Frontal cortex (tissue), 4 donors: ENCODE measurements around the gene DNAJC4. TPM values are rescaled to one million over a fixed set of nuclear protein-coding genes. Genes with fewer than 3 reads are reported as not detected.

Source experiments
- DNase-seq, 2 donors: peaks; one replicate each; pipeline ENCODE4 v3.0.0; 2012; ENCODE audit warnings: low spot score in 2 of 2
- FAIRE-seq: peaks from 2 replicates; lab custom pipeline; 2012; peaks lifted over from hg19 to GRCh38; lab: Jason Lieb, UNC
- total RNA-seq: library from RNA; depleted of rRNA; stranded (reverse); fragments of >200 nt; gene quantifications from one replicate; pipeline ENCODE4 v1.2.3, GENCODE V29; 2014
- donor health status: control.
- donor health status: control.
- donor health status: control.

DNAJC4 gene
- total RNA-seq, 1 donor from 2014 or later: 9.8 TPM

DNA sequence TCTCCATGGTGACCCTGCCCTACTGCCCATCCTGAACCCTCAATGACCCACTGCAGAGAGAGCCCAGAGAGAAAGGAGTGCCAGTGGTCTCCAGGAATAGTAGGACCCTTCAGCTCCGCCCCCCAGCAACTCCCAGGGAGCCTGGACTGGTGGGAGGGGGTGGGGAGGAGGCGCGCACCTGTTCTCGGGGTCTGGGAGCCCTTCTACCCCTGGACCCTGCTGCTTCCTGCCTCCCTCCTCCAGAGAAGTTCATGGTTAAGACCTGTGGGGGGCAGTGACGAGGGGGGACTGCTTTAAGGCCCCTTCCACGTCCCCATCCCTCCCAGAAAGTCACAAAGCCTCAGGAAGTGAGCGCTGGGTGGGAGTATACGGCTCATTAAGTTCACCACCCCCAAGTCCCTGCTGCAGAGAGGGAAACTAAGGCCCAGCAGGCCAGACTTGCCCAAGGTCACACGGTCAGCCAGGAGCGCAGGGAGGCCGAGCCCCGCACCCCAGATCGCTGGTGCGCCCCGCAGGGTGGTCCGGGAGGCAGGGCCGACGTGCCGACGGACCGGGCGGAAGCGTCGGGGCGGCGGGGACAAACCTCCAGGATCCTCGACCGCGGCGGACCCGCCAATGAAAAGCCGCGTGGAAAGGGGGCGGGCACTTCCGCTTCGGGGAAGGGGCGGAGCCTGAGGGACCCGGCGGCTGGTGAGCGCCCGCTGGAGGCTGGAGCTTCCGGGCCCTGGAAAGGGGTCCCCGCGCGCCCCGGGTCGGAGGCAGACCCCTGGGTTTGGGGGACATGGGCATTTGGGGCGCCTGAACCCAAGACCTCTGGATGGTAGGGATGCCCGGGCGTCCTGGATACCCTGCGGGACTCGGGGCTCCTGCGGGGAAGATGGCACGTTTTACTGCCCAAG, 4.5 kb upstream of the DNAJC4 start, which contains the start of the genes NUDT22 and TRPT1:
Gene NUDT22, plus strand, starts transcription at position 667 of the 899 bp plus-strand sequence. CDS start 379 bp downstream, outside the sequence.
Gene TRPT1, minus strand, starts transcription at position 579 of the 899 bp plus-strand sequence. Its CDS starts 326 bp downstream, at position 253.
- FAIRE-seq: no peak
- peak; percentile 94 to 96 for DNase-seq

DNA sequence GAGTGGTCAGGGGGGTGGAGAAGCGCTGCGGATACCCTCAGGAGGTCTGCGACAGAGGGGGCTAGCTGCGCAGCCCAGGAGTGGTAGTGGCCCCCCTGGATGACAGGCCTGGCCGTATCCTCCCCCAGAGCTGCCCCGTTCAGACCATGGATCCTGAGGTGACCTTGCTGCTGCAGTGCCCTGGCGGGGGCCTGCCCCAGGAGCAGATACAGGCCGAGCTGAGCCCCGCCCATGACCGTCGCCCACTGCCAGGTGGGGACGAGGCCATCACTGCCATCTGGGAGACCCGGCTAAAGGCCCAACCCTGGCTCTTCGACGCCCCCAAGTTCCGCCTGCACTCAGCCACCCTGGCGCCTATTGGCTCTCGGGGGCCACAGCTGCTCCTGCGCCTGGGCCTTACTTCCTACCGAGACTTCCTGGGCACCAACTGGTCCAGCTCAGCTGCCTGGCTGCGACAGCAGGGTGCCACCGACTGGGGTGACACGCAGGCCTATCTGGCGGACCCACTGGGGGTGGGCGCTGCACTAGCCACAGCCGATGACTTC, 3.8 kb upstream of the DNAJC4 start:
- no peak for FAIRE-seq
- peak in 1 of 2 donors; percentile 56 for DNase-seq

DNA sequence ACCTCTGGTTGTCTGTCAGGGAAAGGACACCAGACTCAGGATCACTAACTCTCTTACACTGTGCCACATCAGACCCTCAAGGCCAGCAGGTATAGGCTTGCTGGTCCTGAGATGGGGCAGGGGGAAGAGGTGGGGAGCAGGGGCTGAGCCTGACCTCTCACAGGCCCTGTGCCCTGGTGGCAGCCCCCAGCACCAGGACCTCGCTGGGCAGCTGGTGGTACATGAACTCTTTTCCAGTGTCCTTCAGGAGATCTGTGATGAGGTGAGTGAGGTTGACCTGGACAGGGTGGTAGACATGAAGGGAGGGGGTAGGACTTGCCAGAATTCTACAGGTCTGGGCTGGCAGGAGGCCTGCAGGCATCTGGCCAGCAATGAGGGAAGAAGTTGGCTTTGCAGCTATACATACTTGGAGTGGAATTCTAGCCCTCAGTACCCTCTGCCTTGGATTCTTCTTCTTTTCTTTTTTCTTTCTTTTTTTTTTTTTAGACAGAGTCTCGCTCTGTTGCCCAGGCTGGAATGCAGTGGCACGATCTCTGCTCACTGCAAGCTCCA, 2.9 kb upstream of the DNAJC4 start:
- no peak for FAIRE-seq
- DNase-seq: no peak

DNA sequence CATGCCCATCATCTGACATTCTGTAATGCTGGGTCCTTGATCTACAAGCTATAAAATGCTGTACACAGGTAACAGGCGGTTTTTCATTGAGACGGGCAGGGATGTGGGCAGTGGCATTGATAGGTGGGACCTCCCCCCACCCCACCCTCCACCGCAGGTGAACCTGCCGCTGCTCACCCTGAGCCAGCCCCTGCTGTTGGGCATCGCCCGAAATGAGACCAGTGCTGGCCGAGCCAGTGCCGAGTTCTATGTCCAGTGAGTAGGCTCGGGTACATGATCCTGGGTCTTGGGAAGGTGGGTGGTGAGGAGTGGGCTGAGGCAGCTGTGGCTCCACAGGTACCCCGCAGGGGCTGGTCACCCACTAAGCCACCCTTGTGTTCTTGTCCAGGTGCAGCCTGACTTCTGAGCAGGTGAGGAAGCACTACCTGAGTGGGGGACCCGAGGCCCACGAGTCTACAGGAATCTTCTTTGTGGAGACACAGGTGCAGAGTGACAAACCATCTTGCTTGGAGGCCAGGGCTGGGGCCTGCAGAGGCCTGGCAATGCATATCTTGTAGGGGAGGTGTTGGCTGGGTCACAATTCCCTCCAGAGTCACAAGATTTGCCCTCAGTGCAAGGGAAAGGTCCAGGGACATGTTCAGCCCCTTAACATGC, 1.1 kb upstream of the DNAJC4 start:
- no peak for DNase-seq
- no peak for FAIRE-seq

DNA sequence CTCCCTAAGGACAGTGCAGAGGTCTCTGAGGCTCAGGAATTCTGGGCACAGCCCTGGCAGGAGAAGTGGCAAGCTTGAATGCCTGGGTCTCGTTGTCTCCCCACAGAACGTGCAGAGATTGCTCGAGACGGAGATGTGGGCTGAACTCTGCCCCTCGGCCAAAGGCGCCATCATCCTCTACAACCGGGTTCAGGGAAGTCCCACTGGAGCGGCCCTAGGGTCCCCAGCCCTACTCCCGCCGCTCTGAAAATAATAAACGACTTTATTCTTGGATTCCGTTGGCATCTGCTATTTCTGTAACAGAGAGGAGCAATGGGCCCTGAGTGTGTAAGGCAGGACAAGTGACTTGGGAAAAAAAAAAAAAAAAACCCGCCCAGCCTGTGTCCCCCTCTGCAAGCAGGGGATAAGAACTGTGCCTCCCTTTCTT, 591 bp upstream of the DNAJC4 start:
- DNase-seq: no peak
- no peak for FAIRE-seq

DNA sequence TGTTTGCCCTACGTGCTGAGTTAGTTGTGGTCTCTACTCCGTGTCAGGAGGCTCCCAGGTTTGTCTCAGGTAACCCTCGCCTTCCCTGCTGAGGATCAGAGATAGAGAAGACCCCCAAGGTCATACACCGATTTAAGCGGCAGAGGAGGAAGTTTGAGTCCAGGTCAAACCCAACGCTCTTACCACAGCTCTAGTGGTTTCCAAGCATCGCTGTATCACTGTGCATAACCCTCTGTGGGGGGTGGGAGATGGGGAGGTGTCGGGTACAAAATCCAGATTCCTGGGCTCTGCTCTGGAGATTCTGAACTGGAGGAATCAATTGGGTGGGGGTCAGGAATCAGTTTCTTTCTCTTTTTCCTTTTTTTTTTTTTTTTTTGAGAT, 627 bp downstream of the DNAJC4 start:
- FAIRE-seq (no peak), DNase-seq (no peak)

DNA sequence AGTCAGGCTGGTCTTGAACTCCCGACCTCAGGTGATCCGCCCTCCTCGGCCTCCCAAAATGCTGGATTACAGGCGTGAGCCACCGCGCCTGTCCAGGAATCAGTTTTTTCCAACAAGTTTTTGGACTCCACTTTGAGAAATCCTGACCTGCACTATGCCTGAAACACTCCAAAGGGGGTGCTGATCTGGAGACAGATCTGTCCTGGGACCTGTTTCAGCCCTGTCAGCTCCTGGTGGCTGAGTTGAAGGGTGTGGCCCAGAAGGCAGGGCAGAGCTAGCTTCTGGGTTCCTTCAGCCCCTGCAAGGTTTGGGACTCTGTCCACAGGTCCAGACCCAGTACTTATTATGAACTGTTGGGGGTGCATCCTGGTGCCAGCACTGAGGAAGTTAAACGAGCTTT, 1.2 kb downstream of the DNAJC4 start:
- FAIRE-seq (no peak), DNase-seq (no peak)

DNA sequence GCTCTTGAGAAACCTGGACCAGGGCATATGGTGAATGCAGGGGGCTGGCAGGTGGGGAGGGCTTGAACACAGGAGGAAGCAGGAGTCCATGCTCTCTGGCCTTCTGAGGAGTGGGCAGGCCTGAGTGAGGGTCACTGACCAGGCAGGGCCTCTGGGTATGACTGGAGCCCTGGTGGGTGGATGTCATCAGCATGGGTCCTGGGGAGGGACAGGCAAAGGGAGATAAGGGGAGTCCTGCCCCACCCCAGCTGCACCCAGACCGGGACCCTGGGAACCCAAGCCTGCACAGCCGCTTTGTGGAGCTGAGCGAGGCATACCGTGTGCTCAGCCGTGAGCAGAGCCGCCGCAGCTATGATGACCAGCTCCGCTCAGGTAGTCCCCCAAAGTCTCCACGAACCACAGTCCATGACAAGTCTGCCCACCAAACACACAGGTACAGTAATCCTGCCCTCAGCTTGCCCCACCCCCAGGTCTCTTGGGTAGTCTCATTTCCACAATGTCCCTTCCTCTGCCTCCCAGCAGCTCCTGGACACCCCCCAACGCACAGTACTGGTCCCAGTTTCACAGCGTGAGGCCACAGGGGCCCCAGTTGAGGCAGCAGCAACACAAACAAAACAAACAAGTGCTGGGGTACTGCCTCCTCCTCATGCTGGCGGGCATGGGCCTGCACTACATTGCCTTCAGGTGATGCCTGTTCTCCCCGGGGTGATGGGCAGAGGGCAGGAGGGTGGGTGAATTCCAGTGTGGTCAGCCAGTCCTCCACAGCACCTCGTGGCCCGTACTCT, 2.0 kb downstream of the DNAJC4 start:
- no peak for DNase-seq
- no peak for FAIRE-seq

DNA sequence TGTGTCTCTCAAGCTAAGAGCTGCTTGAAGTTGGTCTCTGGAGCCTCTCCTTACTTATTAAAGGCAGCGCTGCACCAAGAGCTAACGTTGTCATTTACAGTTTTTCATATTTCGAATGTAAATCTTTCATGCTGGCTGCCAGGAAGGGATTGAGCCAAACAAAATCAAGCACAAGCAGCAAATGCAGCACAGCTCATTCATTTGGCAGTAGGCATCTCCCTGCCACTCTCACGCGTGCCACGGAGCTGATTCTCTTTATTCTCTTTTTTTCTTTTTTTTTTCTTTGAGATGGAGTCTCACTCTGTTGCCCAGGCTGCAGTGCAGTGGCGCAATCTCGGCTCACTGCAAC, 2.6 kb downstream of the DNAJC4 start:
- no peak for FAIRE-seq

DNA sequence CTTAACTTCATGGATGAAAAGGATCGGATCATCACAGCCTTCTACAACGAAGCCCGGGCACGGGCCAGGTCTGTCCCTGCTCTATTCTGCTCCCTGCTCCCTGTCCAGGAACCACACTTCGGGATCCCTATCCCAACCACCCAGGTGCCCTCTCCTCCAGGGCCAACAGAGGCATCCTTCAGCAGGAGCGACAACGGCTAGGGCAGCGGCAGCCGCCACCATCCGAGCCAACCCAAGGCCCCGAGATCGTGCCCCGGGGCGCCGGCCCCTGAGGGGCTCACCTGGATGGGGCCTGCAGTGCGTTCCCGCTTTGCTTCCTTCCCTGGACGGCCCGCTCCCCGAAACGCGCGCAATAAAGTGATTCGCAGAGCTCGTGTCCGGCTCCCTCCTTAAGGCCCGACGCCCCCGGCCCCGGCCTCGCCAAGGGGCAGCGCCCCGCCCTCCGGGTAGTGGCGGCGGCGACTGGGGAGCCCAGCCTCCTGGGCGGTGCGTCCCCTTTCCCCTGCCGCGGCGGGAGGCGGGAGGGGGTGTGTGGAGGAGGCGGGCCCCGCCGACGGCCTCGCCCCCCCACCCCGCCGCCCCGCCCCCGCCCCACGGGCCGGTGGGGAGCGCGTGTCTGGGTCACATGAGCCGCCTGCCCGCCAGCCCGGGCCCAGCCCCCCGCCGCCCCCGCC, 3.7 kb downstream of the DNAJC4 start, which contains the start of gene VEGFB:
Gene VEGFB, plus strand, starts transcription at position 672 of the 674 bp plus-strand sequence. CDS start 250 bp downstream, outside the sequence.
- DNase-seq (peak; percentile 87 to 88), FAIRE-seq (no peak)

More for the DNA sequence above, 2.6 kb downstream of the DNAJC4 start:
- DNase-seq: no peak

DNA sequence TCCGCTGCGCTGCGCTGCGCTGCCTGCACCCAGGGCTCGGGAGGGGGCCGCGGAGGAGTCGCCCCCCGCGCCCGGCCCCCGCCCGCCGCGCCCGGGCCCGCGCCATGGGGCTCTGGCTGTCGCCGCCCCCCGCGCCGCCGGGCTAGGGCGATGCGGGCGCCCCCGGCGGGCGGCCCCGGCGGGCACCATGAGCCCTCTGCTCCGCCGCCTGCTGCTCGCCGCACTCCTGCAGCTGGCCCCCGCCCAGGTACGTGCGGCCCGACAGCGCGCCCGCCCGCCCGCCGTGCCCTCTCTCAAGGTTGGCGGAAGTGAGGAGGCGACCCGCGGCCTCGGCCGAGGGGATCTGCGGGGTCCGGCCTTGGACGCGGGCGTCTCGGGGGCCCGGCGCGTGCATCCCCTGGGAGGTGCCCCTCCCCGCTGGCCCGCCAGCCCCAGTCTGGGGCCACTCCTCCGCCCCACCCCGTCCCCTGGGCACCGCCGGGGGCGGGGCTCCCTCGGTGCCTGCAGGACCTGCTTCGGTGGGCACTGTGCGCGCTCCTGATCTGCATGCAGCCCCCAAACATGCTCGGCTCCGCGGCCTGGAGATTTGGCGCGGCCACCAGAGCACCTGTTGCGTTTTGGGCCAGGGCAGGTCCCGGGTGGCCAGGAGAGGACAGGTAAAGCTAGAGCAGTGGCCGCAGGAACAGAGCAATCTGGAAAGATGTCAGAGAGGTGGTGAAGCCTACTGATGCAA, 4.5 kb downstream of the DNAJC4 start:
- no peak for DNase-seq

DNA sequence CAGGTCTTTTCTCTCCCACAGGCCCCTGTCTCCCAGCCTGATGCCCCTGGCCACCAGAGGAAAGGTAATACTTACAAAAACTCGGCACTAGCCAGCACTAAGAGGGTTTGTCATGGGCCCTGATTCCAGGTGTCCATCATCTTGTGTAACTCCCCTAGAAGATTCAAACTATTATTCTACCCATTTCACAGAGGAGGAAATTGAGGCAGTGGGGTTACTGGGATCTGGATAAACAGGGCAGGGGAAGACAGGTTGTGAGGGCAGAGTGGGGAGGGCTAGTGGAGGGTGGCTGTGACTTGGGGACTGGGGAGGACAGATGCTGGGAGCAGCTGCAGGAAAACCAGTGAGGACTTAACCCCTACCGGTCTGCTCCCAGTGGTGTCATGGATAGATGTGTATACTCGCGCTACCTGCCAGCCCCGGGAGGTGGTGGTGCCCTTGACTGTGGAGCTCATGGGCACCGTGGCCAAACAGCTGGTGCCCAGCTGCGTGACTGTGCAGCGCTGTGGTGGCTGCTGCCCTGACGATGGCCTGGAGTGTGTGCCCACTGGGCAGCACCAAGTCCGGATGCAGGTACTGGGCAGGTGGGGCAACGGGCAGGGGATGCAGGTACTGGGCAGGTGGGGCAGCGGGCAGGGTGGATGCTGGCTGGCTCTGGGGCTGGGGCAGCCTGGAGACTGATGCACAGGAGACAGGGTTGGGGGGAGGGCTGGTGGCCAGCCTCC, 5.3 kb downstream of the DNAJC4 start:
- DNase-seq: no peak
- FAIRE-seq: no peak

More for the DNA sequence above, 4.5 kb downstream of the DNAJC4 start:
- FAIRE-seq: no peak

DNA sequence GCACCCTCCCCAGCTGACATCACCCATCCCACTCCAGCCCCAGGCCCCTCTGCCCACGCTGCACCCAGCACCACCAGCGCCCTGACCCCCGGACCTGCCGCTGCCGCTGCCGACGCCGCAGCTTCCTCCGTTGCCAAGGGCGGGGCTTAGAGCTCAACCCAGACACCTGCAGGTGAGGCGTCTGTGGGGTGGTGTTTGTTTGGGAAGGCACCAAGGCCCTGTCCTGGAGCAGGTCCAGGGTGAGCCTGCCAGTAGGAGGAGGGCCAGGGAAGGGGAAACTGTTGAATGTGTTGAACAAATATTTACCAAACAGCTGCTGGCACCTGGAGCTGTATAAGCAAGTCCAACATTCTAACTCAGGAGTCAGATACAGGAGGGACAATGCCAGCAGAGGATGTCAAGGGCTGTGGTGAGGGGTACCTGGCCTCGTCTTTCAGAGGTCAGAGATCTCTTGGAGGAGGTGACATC, 7.2 kb downstream of the DNAJC4 start:
- no peak for DNase-seq
- FAIRE-seq: no peak

DNA sequence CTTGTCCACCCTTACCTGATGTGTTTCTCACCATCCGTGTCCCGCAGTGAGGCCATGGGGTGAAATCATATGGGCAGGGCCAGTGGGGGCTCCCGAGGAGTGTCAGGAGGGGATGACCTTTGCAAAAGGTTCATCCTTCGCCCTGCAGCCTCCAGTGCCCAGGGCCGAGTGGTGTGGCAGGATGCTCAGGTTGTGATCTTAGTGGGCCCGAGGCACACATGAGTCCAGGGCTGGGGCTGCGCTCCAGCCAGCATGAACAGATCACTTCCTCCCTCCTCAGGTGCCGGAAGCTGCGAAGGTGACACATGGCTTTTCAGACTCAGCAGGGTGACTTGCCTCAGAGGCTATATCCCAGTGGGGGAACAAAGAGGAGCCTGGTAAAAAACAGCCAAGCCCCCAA, 7.7 kb downstream of the DNAJC4 start:
- DNase-seq (no peak), FAIRE-seq (no peak)

DNA sequence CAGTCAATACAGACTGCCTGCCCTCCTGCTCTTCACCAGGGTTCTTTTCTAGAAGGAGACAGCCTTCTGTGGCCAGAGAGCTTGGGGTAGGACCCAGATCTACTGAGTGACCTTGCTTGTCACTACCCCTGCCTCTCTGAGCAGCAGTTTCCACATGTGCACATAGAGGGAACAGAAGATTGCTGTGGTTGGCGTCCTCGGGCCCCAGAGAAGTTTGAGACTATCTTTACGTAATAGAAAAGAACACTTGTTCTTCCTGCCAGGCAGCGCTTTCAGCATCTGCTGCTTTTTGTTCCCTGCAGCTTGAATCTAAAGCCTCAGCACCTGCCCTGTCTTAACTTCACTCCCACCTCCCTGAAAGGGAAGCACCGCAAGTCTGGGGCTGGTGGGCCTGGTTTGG, 8.7 kb downstream of the DNAJC4 start:
- DNase-seq (no peak), FAIRE-seq (no peak)

DNA sequence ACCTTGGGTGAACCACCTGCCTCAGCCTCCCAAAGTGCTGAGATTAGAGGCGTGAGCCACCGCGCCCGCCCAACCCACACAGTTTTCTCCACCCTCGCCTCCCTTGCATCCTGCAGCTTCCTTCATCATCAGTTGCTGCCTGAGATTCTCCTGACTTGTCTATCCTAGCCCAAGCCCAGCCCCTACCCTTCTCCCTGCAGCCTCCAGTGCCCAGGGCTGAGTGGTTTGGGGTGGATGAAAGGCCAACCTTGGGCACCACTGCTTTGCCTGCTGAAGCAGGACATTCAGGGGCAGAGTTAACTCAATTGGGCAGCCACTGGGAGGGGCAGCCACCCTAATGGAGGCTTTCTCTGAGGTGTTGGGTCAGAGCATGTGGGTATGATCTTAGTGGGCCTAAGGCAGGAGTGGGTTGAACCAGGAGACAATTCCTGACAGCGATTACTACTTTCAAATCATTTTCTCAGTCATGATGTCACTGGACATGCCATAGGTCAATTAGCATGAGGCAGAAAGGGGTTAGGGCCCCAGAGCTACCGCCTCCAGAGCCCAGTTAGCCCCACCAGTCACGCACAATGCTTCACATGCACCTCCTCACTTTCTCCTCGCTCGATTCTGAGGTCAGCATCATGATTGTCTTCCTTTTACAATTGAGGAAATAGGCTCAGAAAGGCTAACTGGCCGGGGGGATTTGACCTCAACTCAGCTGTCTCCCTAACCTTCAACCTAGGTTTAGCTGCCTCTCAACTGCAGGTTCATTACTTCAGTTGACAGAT, 9.5 kb downstream of the DNAJC4 start:
- FAIRE-seq (no peak), DNase-seq (no peak)
